PC-9 (cell line): ENCODE data around the gene CRHR2.

Source experiments
- EZH2 ChIP-seq: fragments of 200-600 bp; sonication (generic); IDR thresholded peaks from 2 replicates; pipeline ENCODE4 v1.8.0; 2017; ENCODE audit warnings: antibody characterized with exemption, low read depth
- TF ChIP-seq, protein P1 (sequence below): fragments of 200-600 bp; sonication (generic); conservative IDR thresholded peaks from 2 replicates; pipeline ENCODE4 v1.6.1; 2017; ENCODE audit warnings: mixed run types, antibody characterized with exemption, mild to moderate bottlenecking, moderate library complexity

DNA sequence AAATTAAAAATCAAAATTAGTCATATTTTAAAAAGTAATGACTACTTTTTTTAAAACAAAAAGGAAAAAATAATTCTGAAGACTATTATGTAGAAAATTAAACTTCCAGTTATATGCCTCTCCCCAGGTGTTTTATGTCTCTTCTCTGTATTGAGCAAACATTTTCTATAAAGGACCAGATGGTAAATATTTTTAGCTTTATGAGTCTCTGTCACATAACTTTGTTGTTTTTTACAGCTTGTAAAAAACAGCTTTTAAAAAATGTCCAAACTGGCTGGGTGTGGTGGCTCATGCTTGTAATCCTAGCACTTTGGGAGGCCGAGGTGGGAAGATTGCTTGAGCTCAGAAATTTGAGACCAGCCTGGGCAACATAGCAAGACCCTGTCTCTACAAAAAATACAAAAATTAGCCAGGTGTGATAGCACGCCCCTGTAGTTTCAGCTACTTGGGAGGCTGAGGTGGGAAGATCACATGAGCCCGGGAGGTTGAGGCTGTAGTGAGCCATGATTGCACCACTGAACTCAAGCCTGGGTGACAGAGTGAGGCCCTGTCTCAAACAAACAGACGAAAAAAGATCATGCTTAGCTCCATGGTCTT is 64.1 kb downstream of the CRHR2 start:
- TF ChIP-seq, protein P1, sequence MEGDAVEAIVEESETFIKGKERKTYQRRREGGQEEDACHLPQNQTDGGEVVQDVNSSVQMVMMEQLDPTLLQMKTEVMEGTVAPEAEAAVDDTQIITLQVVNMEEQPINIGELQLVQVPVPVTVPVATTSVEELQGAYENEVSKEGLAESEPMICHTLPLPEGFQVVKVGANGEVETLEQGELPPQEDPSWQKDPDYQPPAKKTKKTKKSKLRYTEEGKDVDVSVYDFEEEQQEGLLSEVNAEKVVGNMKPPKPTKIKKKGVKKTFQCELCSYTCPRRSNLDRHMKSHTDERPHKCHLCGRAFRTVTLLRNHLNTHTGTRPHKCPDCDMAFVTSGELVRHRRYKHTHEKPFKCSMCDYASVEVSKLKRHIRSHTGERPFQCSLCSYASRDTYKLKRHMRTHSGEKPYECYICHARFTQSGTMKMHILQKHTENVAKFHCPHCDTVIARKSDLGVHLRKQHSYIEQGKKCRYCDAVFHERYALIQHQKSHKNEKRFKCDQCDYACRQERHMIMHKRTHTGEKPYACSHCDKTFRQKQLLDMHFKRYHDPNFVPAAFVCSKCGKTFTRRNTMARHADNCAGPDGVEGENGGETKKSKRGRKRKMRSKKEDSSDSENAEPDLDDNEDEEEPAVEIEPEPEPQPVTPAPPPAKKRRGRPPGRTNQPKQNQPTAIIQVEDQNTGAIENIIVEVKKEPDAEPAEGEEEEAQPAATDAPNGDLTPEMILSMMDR, result no peak
- TF ChIP-seq EZH2, result no peak
